ENCODE measurements around the gene CCDC170.
"Not testable (repeated sequence)": the region's sequence is repeated elsewhere in the genome, so short reads cannot be mapped to it uniquely, and the experiment has no call there.

Gene CCDC170

DNA sequence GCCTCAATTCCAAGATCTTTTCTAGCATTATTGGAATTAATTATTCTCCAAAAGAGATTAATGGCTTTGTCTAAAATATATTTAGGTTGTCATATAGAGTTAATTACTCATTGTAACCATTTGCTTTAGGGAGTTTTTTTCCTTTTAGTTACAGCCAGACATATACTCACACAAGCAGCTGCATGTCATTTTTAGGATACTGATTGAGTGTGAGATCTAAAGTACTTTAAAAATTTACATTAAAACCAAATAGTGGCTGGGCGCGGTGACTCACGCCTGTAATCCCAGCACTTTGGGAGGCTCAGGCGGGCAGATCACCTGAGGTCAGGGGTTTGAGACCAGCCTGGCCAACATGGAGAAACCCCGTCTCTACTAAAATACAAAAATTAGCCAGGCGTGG lies 51.1 kb downstream of the CCDC170 start:
- H3K27ac Mint-ChIP-seq; H3K27me3 Mint-ChIP-seq; ATAC-seq (replicated peaks); H3K36me3 Mint-ChIP-seq; H3K4me3 Mint-ChIP-seq; DNase-seq; H3K4me1 Mint-ChIP-seq: not testable (repeated sequence)
- peaks cover 2 to 10% of the 10 kb centered on the region in 2 donors for H3K9me3 Mint-ChIP-seq

DNA sequence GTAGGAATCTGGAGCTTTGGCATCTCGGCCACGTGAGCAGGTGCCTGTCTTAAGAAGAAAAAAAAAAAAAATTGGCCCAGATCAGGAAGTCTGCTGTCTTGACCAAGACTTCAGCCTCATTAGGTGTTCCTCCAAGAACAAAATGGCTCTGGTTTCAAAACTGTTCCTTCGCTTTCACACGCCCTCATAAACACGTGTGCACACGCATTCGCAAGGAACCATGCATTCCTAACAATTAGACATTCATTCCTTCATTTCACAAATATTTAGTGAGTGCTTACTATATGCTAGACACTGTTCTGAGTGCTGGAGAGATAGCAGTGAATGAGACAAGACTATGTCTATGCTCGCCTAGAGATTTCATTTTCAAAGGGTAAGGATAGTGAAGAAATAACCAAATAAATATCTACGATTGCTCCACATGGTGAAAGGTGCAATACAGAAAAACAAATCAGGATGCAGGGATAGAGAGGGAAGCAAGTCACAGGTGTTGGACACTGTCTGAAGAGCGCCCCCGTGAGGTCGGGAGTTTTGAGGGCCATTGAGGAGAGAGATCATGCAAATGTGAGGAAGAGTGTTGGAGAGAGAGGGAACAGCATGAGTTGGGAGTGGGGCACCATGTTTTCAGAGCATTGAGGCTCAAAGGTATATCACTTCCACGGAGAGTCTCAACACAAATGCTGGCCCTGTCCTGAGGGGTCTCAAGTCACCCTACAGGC lies 53.3 kb downstream of the CCDC170 start:
- no peak for ATAC-seq (replicated peaks)
- no peak overlapping the region for H3K27ac Mint-ChIP-seq

GRCh38 chr6:151548201-151548600 lies 54.4 kb downstream of the CCDC170 start:
- Mint-ChIP-seq H3K27ac (no peak overlapping the region), H3K36me3 (peaks cover 0 to 4% of the 10 kb centered on the region in 2 donors), H3K4me3 (no peak overlapping the region), H3K9me3 (peaks cover 8% of the 10 kb centered on the region in 2 donors), H3K4me1 (no peaks in the 10 kb centered on the region), H3K27me3 (peaks cover 0 to 6% of the 10 kb centered on the region in 2 donors)
- DNase-seq (no peak), ATAC-seq (replicated peaks) (no peak)

More for the DNA sequence above, 53.3 kb downstream of the CCDC170 start:
- Mint-ChIP-seq H3K36me3 (peaks cover 0 to 4% of the 10 kb centered on the region in 2 donors), H3K9me3 (peaks cover 8% of the 10 kb centered on the region in 2 donors), H3K27me3 (peaks cover 0 to 6% of the 10 kb centered on the region in 2 donors), H3K4me3 (no peak overlapping the region), H3K4me1 (no peaks in the 10 kb centered on the region)
- no peak for DNase-seq

DNA sequence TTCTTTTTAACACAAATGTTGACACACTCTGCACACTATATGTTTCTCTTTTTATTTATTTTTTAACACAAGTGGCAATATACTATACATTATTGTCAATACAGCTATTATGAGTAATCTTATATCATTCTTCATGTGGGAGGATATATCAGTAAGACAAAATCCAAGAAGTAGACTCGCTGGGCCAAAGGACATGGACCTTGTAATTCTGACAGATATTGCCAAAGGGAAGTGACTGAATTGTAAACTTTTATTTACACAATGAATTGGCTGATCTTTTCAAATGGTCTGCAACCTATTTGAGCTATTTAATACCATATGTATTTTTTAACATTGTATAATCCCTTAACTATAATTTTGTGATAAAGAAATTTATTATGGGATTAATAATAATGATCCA lies 56.0 kb downstream of the CCDC170 start:
- Mint-ChIP-seq H3K4me1 (no peaks in the 10 kb centered on the region), H3K9me3 (peaks cover 8% of the 10 kb centered on the region in 2 donors), H3K27me3 (peaks cover 0 to 6% of the 10 kb centered on the region in 2 donors), H3K27ac (no peak overlapping the region), H3K36me3 (peaks cover 0 to 4% of the 10 kb centered on the region in 2 donors), H3K4me3 (no peak overlapping the region)
- ATAC-seq (replicated peaks), result no peak
- DNase-seq, result no peak

DNA sequence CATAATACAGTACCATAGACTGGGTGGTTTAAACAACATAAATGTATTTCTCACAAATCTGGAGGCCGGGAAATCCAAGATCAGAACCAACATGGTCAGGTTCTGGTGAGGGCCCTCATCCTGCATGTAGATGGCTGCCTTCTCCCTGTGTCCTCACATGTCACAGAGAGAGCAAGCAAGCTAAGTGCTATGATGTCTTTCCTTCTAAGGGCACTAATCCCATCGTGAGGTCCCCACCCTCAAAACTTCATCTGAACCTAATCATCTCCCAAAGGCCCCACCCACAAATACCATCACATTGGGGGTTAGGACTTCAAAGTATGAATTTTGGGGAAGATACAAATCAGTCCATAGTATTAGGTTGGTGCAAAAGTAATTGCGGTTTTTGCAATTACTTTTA lies 56.8 kb downstream of the CCDC170 start:
- H3K36me3 Mint-ChIP-seq, result peaks cover 0 to 4% of the 10 kb centered on the region in 2 donors
- peaks cover 0 to 6% of the 10 kb centered on the region in 2 donors for H3K27me3 Mint-ChIP-seq
- peaks cover 8% of the 10 kb centered on the region in 2 donors for H3K9me3 Mint-ChIP-seq
- H3K4me1 Mint-ChIP-seq, result no peaks in the 10 kb centered on the region
- H3K4me3 Mint-ChIP-seq, result no peak overlapping the region
- DNase-seq, result no peak
- H3K27ac Mint-ChIP-seq, result no peak overlapping the region
- ATAC-seq (replicated peaks), result no peak

DNA sequence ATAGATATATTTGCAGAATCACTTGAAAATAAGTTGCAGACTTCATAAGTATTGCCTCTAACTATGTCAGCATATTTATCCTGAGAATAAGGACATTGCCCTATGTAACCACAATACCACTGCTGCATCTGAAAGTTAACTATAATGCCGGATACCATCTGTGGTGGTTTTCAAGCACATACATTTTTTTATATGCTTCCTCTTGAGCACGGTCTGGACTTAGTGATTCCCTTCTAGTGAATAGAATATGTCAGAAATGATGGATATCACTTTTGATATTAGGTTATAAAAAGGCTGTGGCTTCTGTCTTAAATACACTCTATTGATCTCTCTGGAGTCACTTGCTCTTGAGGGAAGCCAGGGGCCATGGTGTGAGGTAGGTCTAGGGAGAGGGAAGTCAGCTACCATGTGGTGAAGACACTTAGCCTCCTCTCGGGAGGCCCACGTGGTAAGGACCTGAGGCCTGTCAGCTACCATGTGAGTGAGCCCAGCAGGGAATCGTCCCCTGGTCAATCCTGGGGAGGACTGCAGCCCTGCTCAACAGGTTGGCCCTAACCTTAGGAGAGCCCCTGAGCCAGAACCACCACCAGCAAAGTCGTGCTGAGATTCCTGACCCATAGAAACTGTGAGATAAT lies 57.5 kb downstream of the CCDC170 start:
- H3K36me3 Mint-ChIP-seq, result peaks cover 0 to 4% of the 10 kb centered on the region in 2 donors
- H3K27me3 Mint-ChIP-seq, result peaks cover 0 to 5% of the 10 kb centered on the region in 2 donors
- peaks cover 8% of the 10 kb centered on the region in 2 donors for H3K9me3 Mint-ChIP-seq
- no peaks in the 10 kb centered on the region for H3K4me1 Mint-ChIP-seq
- no peak for DNase-seq
- no peak overlapping the region for H3K4me3 Mint-ChIP-seq
- no peak overlapping the region for H3K27ac Mint-ChIP-seq
- ATAC-seq (replicated peaks), result no peak

DNA sequence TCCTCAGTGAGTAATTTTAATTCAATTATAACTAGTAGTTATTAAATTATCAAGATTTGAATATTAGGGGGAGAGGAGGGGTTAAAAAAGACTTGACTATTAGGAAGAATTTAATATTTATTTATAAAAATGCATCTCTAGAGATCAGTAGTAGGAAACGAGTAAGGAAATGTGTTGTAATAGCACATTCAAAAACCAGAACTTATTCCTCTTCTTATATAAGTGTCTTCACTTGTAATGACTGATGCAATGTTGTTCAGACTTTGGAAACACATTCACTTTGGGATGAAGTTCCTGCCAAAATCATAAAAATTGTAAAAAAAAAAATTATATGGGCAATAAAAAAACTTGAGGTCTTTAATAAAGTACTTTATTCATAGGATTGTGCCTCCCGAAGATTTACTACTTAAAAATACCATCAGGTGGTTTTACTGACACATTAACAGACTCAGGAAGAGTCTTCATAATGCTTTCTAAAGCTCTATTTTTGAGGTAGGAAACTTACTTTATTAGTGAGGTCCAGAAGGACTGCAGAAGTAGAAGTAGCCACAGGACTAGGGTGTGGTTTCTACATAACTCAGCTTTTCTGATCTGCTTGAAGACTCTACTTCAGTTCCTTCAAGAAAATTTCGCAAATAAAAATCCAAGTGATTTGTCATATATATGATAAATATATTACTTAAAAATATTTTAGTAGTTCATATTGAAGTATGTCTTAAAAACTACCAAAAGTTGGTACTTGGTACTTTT lies 59.8 kb downstream of the CCDC170 start:
- H3K4me1 Mint-ChIP-seq, result no peaks in the 10 kb centered on the region
- H3K4me3 Mint-ChIP-seq, result no peak overlapping the region
- no peak overlapping the region for H3K27ac Mint-ChIP-seq
- peaks cover 0 to 4% of the 10 kb centered on the region in 2 donors for H3K36me3 Mint-ChIP-seq
- H3K27me3 Mint-ChIP-seq, result no peaks in the 10 kb centered on the region
- peaks cover 8 to 13% of the 10 kb centered on the region in 2 donors for H3K9me3 Mint-ChIP-seq
- DNase-seq (no peak), ATAC-seq (replicated peaks) (no peak)

DNA sequence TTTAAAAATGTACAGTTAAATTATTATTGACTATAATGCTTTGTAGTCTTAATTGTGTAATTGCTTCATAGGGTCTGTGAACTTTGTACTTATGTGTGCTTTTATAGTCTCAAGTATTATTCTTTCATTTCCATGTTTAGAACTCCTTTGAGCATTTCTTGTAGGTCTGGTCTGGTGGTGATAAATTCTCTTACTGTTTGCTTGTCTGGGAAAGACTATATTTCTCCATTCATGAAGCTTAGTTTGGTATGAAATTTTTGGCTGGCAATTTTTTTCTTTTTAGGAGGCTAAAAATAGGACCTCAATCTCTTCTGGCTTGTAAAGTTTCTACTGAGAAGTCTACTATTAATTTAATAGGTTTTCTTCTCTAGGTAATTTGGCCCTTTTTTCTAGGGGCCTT lies 67.4 kb downstream of the CCDC170 start:
- Mint-ChIP-seq H3K36me3 (peaks cover 0 to 8% of the 10 kb centered on the region in 2 donors), H3K27me3 (peaks cover 3 to 11% of the 10 kb centered on the region in 2 donors), H3K4me3 (no peak overlapping the region), H3K9me3 (peaks cover 29 to 31% of the 10 kb centered on the region in 2 donors), H3K27ac (no peak overlapping the region), H3K4me1 (no peaks in the 10 kb centered on the region)
- ATAC-seq (replicated peaks), result no peak
- DNase-seq, result no peak

GRCh38 chr6:151564654-151565053 lies 70.8 kb downstream of the CCDC170 start:
- Mint-ChIP-seq H3K4me3 (no peak overlapping the region), H3K9me3 (peaks cover 22 to 29% of the 10 kb centered on the region in 2 donors), H3K27ac (no peak overlapping the region), H3K36me3 (peaks cover 0 to 8% of the 10 kb centered on the region in 2 donors), H3K27me3 (peaks cover 8 to 11% of the 10 kb centered on the region in 2 donors), H3K4me1 (no peaks in the 10 kb centered on the region)
- DNase-seq (no peak), ATAC-seq (replicated peaks) (no peak)

GRCh38 chr6:151565940-151566339 lies 72.1 kb downstream of the CCDC170 start:
- H3K27ac Mint-ChIP-seq, result no peak overlapping the region
- ATAC-seq (replicated peaks), result no peak
- H3K4me3 Mint-ChIP-seq, result no peak overlapping the region
- peaks cover 8 to 11% of the 10 kb centered on the region in 2 donors for H3K27me3 Mint-ChIP-seq
- H3K9me3 Mint-ChIP-seq, result peaks cover 15 to 20% of the 10 kb centered on the region in 2 donors
- H3K36me3 Mint-ChIP-seq, result peaks cover 0 to 8% of the 10 kb centered on the region in 2 donors
- H3K4me1 Mint-ChIP-seq, result no peaks in the 10 kb centered on the region
- DNase-seq, result no peak

- no peaks in the 10 kb centered on the region for H3K4me1 Mint-ChIP-seq
- ATAC-seq (replicated peaks) (no peak), DNase-seq (no peak)
- peaks cover 13 to 20% of the 10 kb centered on the region in 2 donors for H3K9me3 Mint-ChIP-seq
- H3K27me3 Mint-ChIP-seq, result peaks cover 8 to 11% of the 10 kb centered on the region in 2 donors
- H3K36me3 Mint-ChIP-seq, result peaks cover 0 to 8% of the 10 kb centered on the region in 2 donors
- no peak overlapping the region for H3K27ac Mint-ChIP-seq
- no peak overlapping the region for H3K4me3 Mint-ChIP-seq
Observed at GRCh38 chr6:151566557-151566956, 72.7 kb downstream of the CCDC170 start.

GRCh38 chr6:151576633-151577032 lies 82.8 kb downstream of the CCDC170 start:
- H3K4me3 Mint-ChIP-seq, result no peak overlapping the region

DNA sequence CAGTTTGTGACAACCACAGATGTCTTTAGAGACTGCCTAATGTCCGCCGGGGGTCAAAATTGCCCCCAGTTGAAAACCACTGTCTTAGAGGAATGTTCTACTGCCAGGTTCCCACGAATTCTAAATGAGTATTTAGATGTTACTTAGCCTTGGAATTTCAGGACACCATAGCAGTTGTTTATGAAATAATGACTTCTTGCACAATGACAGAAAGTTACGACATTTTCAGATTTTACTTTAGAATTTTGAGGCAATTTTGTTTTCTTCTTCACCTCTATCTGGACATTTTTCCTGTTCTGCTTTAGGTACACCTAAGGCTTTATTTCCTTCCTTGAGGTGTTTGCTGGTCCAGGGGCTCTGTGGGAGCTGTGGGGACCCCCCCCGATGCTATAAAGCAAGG lies 83.4 kb downstream of the CCDC170 start:
- Mint-ChIP-seq H3K4me3 (no peak overlapping the region), H3K27me3 (peaks cover 1 to 6% of the 10 kb centered on the region in 2 donors), H3K4me1 (no peaks in the 10 kb centered on the region), H3K9me3 (peaks cover 1 to 7% of the 10 kb centered on the region in 2 donors), H3K36me3 (peaks cover 0 to under 1% of the 10 kb centered on the region in 2 donors), H3K27ac (no peak overlapping the region)
- ATAC-seq (replicated peaks) (no peak), DNase-seq (no peak)

More at GRCh38 chr6:151576633-151577032, 82.8 kb downstream of the CCDC170 start:
- H3K36me3 Mint-ChIP-seq, result no peaks in the 10 kb centered on the region
- H3K27me3 Mint-ChIP-seq, result peaks cover 0 to 6% of the 10 kb centered on the region in 2 donors
- H3K9me3 Mint-ChIP-seq, result peaks cover 0 to 4% of the 10 kb centered on the region in 2 donors
- no peak for DNase-seq
- no peak overlapping the region for H3K27ac Mint-ChIP-seq
- ATAC-seq (replicated peaks), result no peak
- no peaks in the 10 kb centered on the region for H3K4me1 Mint-ChIP-seq

- H3K4me3 Mint-ChIP-seq, result no peak overlapping the region
- H3K36me3 Mint-ChIP-seq, result peaks cover 0 to 5% of the 10 kb centered on the region in 2 donors
- peaks cover 7 to 11% of the 10 kb centered on the region in 2 donors for H3K9me3 Mint-ChIP-seq
- no peaks in the 10 kb centered on the region for H3K4me1 Mint-ChIP-seq
- no peak overlapping the region for H3K27ac Mint-ChIP-seq
- DNase-seq (no peak), ATAC-seq (replicated peaks) (no peak)
- H3K27me3 Mint-ChIP-seq, result peaks cover 0 to 9% of the 10 kb centered on the region in 2 donors
Observed at GRCh38 chr6:151585741-151586140, 91.9 kb downstream of the CCDC170 start.

Data from stimulated activated naive B cell treated with anti-CD40 and anti-IgM and Interleukin-4, amounts not matched to agents 10 μg/mL and 1 μg/mL and 100 μg/mL, for 72 hours (primary cell).